NCI-H2196 (cell line): ENCODE measurements around the gene REC114.
"Not testable (repeated sequence)": the region's sequence is repeated elsewhere in the genome, so short reads cannot be mapped to it uniquely, and the experiment has no call there.

ENCODE experiments used
- DNase-seq: peaks from one replicate; lab custom pipeline; 2025; ENCODE audit not compliant: unreplicated experiment; lab: John Stamatoyannopoulos, UW

REC114 gene

DNA sequence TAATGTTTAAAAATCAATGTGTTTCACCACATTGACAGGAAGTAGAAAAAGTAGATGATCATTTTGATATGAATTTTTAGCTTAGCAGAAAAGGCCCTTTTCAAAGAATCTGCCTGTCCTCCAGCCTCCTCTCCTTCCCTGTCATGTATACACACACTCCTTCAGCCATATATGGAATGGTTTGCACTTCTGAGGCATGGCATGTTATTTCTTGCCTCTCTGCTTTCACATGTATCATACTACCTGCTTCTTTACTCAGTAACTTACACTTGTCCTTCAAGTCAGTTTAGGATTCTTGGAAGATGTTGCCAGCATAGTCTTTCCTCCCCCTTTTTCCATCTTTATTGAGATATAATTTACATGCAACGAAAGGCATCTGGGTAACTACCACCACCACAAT lies 79.0 kb downstream of the REC114 start:
- DNase-seq: no peak

DNA sequence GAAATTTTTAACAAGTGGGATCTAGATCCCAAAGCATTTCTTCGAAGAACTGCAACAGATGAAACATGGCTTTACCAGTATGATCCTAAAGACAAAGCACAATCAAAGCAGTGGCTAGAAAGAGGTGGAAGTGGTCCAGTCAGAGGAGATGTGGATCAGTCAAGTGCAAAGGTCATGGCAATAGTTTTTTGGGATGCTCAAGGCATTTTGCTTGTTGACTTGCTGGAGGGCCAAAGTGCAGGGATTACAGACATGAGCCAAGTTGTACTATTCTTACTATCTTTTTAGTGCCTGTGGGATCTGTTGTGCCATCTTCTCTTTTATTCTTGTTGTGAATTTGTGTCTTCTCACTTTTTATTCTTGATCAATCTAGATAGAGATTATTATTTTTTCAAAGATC lies 82.0 kb downstream of the REC114 start:
- no peak for DNase-seq

DNA sequence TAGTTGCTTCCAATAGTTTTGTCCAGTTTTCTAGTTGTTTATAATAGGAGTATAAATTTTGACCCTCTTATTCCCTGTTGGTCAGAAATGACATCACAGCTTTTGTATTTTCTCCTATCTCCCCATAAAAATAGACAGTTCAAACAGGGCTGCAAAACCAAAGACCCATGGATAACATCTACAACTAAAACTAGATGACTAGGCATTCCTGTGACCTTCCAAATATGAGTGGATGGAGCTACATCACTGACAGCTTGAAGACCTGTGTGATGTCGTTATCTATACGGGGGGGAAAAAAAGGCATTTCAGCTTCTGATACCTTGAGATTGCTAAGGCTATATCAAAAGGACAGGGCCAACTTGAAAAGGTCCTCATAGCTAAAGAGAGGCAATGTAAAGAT lies 84.6 kb downstream of the REC114 start:
- no peak for DNase-seq

DNA sequence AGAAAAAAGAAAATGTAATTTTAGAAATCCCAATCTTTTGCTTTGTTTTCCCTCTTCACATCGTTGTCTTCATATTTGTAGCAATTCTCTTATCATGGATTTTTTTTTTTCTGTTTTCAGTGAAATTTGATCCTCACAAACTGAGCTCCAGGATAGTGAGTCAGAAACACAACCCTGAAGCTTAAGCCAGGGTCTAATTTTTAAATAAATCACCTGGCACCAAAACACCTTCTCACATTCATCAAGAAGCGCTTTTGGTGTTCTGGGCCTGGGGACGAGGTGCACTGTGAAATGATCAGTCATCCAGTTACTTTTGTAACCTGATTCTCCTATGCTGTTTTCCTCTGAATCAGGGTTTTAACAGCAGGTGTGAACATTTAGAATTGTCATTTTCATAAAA lies 87.7 kb downstream of the REC114 start:
- no peak for DNase-seq

DNA sequence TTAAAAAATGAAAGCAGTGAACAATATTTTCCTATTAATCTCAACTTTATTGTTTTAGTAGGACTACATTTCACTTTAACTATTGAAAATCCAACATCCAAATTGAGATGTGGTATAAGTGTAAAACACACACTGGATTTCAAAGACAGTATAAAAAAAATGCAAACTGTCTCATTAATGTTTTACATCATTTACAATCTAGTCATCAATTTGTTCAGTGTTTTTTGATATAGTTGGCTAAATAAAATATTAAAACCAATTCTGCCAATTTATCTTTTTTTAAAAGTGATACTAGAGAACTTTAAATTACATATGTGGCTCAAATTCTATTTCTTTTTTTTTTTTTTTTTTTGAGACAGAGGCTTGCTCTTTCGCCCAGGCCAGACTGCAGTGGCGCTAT lies 95.2 kb downstream of the REC114 start:
- DNase-seq: no peak

DNA sequence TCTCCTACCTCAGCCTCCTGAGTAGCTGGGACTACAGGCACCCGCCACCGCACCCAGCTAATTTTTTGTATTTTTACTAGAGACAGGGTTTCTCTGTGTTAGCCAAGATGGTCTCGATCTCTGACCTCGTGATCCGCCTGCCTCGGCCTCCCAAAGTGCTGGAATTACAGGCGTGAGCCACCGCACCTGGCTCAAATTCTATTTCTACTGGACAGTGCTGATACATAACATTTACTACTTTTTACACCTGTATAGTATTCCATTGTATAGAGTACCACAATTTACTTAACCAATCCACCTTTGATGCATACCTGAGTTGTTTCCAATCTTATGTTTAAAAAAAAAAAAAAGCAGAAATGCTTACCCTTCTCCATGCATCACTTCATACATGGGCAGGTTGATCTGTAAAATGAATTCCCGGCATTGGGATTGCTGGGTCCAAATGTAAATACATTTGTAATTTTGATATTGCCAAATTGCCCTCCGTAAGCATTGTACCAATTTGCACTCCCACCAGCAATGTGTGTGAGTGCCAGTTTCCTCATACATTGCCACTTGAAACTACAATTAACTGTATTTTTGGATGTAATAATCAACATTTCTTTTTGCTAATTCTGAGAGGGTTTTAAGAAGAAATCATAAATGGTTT lies 95.7 kb downstream of the REC114 start:
- no peak for DNase-seq

DNA sequence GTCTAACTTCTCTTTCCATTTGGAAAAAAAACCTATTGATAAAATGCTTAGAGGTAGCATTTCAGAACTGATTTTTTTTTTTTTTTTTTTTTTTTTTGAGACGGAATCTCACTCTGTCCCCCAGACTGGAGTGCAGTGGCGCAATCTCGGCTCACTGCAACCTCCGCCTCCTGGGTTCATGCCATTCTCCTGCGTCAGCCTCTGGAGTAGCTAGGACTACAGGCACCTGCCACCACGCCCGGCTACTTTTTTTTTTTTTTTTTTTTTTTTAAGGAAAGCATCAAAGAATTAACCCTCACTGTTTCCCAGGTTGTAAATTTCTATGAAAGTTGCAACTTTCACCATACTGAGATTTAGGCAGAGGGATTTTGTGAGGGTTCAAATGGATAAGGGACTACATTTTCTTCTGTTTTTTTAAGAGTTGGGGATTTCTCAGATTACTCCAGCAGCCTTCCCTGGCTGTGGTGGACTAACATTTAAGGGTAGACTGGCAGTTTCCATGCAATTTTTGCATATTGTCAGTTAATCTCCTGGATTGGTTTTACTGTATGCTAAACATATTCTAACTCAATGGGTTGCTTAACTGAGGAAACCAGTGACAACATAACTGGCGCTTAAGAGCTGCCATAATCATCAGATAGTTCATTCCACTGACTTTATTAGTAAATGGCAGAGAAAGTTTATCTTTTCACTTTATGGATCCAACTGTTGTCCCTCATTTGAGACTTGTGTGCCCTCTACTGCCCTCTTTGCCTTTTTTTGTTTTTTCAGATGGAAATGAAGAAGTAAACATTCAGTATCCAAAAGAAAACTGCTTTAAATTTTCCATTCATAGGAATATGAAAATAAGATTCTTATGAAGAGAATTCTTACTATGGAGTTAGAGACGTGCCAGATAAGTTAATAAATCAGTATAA lies 96.5 kb downstream of the REC114 start:
- DNase-seq: no peak

DNA sequence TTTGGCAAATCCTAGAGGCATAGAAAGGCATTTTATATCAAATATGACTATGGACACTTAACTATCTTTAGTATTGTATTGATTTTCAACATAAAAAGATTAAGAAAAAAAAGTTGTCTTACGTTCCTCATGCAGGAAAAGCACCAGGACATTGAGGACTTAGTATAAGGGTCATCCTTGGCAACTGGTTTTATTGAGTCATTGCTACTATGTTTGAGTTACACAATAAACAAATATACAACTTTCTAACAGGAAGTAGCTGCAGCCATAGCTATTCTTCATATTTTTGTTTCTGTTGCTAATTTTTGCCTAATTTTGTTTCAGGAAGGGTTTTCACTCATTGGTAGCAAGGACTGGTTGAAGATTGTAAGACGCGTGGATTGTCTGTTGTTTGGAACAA lies 97.2 kb downstream of the REC114 start:
- no peak for DNase-seq

DNA sequence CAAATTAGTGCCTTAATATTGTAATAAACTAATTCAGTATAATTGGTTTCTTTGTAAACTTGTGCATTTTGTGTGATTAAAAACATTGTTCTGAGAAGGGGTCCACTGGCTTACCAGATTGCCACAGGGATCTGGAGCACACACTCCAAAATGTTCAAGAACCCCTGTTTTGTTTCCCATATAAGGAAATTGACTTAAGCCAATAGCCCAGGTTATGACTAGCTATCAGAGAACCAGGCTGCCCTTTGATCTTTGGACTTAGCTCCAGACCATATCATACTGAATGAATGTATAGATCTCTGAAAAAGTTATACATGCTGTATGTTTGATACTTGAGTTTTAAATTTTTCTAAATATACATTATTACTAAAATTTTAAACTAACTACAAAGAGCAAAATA lies 98.5 kb downstream of the REC114 start:
- DNase-seq: no peak

DNA sequence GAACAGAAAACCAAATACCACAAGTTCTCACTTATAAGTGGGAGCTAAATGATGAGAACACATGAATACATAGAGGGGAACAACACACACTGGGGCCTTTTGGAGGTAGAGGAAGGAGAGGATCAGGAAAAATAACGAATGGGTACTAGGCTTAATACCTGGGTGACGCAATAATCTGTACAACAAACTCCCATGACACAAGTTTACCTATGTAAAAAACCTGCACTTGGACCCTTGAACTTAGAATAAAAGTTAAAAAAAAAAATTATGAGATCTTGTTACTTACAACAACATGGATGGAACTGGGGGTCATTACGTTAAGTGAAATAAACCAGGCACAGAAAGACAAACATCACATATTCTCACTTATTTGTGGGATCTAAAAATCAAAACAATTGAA lies 106.0 kb downstream of the REC114 start:
- DNase-seq: not testable (repeated sequence)

DNA sequence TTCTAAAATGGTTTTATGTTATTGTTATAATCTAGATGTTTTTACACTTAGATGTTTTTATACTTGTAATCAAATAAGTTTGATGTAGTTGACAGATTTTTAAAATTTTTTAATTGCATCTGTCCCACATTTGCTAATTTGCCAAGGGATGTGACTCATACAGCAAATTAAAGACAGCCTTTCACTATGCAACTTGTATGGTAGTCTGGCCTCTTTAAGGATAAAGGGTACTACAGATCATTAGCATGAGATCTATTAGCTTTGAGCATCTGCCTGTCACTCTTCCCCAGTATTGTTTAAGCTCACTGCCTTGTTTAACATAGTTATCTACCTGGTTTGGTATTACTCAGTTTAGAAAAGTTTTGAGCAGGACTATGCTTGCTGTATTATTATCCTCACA lies 107.2 kb downstream of the REC114 start:
- DNase-seq: no peak

DNA sequence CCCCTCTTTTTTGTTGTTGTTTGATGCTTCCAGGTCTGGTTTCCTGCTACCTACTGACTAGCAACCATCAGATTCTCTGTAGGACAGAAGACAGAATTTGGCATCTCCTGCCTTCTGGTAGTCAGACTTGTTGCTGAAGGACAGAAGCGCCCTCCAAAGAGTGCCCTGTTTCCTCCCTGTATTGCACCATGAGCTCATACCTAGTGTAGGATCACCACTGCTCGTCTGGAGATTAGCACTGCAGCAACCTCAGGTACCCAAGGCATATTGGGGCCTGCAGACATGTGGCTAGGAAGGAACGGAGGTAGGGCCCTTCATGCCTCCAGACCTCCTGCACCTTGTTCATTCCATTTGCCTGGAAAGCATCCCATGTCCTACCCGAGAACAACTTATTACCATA lies 112.1 kb downstream of the REC114 start:
- no peak for DNase-seq

DNA sequence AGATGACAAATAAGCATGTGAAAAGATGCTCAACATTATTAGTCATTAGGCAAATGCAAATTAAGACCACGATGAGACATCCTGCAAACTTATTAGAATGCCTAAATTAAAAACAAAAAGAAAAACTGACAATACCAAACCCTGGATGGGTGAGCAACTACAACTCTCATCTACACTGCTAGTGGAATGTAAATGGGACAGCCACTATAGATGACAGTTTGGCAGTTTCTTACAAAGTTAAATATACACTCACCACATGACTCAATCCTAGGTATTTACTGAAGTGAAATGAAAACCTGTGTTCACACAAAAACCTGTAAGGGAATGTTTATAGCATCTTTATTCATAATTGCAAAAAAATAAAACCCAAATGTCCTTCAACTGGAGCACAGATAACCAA lies 115.6 kb downstream of the REC114 start:
- DNase-seq: no peak

DNA sequence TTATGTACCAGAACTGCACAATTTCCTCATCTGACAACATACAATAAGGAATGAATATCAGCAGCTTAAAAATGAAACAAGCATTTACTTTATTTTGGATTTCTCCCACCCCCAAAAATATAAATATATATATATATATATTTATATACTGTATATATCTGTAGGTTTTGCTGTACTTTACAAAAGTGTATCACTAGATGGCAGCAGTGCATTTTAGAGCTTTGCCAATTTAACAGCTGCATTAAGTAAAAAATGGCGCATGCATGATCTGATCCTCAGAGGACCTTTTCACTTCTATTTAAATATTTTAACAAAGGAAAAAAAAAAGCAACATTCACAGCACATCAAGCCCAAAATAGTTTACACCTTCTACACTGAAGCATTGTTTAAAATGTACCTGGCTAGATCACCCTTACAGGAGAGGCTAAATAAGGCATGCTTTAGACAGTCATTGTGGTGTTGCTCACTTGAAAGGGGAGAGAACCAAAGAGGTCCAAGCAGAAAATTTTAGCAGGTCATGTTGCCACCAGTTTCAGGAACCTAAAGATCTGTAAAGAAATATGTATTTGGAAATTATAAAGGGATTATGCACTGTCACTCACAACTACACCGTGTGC lies 117.6 kb downstream of the REC114 start:
- peak; percentile 29 for DNase-seq

DNA sequence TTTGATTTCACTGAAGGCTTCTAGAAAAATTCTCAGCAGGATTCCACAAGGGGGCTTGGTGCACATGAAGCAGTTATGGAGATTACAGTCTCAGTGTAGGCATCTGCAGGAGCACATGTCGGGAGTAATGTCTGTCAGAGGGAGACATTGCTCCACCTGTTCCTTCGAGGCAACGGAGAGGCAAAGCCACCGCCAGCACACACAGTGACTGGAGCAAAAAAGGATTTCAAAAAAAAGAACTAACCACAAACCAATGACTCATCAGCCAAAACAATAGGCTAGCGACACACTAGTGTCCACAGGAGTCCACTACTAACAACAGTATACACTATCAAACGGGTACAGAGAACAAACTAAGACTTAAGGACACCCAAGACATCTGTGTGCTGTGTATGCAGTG lies 121.3 kb downstream of the REC114 start:
- DNase-seq: no peak

DNA sequence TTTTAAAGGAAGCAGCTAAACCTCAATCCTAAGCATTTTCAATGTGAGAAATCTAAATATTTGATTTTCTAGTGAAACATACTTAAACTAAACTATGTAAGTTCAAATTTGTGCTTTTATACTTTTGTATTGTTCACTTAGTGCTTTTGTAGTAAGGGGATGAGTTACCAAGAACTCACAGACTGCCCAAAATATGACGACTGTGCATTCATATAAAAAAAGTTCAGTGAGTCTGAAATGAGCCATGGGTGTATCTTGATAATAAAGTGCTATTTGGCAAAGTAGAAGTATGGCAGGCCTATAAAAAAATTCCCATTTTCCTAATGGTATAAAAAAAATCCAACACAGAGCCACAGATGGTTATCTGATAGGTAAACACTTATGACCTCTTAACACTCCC lies 124.1 kb downstream of the REC114 start:
- DNase-seq: no peak

DNA sequence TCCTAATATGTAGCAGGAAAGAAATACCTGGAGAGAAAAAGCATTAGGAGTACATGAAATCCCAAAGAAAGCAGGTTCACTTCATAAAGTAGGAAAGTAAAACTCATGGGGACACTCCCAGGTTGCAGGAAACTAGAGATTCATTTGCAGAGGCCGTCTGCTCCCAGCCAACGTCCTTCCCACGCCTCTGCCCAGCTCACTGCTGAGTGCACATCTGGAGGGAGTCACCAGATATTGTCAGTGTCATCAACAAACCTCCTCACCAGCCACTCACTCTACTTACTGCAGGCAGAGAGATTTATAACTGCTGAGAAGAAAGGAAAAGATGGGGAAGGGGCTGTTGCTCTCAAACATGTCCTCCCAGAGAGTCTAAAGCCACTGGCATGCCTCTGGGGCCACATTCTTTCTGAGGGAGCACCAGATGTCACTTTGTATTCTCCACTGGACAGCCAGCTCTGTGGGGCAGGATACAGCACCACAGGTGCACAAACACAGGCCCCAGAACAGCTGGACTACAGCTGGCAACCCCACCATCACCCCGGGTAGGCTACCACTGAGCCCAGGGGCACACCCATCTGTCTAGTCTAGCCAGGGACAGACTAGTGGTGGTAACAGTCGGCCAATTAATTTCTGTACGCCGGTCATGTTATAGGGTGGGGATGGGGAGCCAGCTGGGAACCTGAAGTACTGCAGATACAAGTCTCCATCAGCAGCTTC lies 125.8 kb downstream of the REC114 start:
- DNase-seq: no peak

DNA sequence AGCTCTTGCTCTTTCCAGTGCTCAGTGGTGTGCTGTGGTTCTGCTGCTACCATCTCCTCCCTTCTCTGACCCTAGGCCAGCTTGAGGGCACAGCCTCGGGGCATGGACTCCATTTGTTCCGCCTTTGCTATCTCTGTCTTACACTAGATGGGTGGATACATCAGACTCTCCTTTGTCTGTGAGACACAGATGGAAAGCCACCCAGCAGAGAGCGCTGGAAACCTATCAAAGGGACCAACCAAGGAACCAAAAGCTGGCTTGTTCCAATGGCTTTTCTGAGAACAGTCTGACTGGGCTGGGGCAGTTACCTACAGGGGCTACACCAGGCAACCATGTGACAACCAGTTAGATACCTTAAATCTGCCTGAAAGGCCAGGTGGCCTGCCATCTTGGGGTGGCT lies 126.4 kb downstream of the REC114 start:
- no peak for DNase-seq

DNA sequence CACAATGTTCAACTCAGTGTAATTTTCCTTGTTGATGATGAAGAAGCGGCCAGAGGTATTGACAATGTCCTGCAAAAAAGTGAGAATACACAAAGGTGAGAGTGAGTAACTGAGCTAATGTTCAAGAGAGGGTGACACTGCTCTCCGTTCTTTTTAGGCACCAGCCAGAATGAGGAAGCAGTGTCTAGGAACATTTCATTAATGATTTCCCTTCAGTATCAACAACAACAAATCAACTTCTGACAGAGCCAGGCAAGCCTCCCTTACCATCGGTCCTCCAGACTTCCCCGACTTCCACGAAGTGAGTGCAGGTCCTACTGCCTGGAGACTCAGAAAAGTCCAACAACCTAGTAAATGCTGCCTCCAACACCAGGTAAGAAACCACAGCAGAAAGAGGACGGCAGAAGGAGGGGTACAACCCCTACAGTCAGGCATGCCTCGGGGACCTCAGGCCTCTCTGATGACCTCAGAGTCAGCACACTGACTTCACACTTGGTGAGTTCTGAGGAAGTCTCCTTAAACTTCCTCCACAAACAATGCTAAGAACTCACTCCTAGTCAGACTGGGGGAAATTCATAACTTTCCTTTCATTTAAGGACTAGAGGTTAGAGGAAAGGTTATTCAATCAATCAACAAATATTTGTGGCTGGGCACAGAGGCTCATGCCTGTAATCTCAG lies 127.5 kb downstream of the REC114 start:
- no peak for DNase-seq

DNA sequence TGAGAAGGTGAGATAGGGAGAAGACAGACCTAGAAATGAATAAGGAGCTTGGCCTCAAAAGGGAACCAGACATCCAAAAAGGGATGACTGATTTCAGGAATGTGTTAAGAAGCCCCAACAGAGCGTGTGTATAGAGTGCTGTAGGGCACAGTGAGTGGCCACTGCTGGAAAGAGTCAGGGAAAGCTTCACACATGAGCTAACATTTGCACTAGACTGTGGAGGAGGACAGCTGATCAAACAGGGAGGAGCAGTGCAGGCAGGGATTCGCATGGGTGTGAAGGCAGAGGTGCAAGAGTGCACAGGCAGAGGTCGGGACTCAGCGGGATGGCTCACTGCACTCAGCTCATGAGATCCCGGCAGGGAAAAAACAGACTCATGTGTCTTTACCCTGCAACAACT lies 128.4 kb downstream of the REC114 start:
- DNase-seq: no peak

DNA sequence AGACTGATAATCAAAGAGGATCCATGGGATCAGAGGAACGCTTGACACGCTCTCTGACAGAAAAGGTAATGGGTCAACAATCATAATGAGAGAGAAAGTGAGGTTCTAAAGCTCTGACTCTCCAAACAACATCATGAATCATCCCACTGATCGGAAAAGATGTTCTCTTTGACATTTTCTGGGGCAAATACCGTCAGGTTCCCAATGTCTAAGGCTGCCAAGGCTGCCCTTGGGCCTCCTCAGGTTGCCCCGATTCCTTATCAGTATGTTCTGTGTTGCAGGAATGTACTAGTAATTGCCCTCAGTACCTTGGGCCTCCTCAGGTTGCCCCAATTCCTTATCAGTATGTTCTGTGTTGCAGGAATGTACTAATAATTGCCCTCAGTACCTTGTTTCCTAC lies 129.3 kb downstream of the REC114 start:
- no peak for DNase-seq
